ENCODE measurements around the gene RBM17. TPM values are rescaled to one million over a fixed set of nuclear protein-coding genes. Genes with fewer than 3 reads are reported as not detected.

RBM17 gene
- total and polyA plus RNA-seq, 11 donors: 29.2 to 83.9 (median 60.6) TPM

DNA sequence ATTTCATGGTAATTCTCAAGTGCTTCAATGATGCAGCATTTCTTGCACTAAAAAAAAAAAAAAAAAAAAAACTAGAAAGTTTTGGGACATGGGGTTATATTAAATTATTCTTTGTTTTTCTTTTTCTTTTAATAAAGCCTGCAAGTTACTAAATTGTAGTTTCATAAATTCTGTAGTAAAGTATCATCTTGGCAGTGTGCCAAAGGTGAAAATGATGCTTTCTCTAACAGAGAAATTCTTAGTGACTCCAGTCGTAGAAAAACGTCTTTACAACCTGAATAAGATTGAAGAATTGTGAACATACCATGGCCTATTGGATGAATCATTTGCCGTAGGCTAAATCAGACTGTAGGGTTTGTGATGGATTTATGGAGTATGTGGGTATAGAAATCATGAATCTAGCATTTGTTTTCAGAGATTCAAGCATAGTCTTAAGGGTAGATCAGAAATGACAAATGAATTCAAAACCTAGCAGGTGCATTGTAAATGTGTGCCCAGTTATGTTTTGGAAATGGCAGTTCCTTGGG lies 27.1 kb downstream of the RBM17 start:
- Histone ChIP-seq H3K4me3 (no peak overlapping the region), H3K4me1 (peaks cover 0 to 35% (median 13%) of the 10 kb centered on the region in 12 donors), H3K27ac (peak overlapping the region in 6 of 12 donors; percentile 1 to 69 (median 50)), H3K9me3 (no peaks in the 10 kb centered on the region), H3K27me3 (no peaks in the 10 kb centered on the region), H3K36me3 (peaks cover 0 to 63% (median 54%) of the 10 kb centered on the region in 9 donors)
- WGBS, 4 donors: 81 to 89% (median 84%) methylated on average over 3 of the region's 3 CpGs
- ATAC-seq (no peak), DNase-seq (no peak)
- intact Hi-C loops (cut with DNase I): no loop called here
- no peak for TF ChIP-seq POLR2A (IDR thresholded peaks at IDR 0.05)
- TF ChIP-seq, protein P1, sequence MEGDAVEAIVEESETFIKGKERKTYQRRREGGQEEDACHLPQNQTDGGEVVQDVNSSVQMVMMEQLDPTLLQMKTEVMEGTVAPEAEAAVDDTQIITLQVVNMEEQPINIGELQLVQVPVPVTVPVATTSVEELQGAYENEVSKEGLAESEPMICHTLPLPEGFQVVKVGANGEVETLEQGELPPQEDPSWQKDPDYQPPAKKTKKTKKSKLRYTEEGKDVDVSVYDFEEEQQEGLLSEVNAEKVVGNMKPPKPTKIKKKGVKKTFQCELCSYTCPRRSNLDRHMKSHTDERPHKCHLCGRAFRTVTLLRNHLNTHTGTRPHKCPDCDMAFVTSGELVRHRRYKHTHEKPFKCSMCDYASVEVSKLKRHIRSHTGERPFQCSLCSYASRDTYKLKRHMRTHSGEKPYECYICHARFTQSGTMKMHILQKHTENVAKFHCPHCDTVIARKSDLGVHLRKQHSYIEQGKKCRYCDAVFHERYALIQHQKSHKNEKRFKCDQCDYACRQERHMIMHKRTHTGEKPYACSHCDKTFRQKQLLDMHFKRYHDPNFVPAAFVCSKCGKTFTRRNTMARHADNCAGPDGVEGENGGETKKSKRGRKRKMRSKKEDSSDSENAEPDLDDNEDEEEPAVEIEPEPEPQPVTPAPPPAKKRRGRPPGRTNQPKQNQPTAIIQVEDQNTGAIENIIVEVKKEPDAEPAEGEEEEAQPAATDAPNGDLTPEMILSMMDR (IDR thresholded peaks at IDR 0.05): no peak

- Histone ChIP-seq H3K9me3 (no peaks in the 10 kb centered on the region), H3K36me3 (peaks cover 0 to 54% (median 44%) of the 10 kb centered on the region in 9 donors), H3K27ac (peak overlapping the region in 7 of 12 donors; percentile 1 to 69 (median 17)), H3K4me1 (peaks cover 0 to 35% (median 13%) of the 10 kb centered on the region in 12 donors), H3K27me3 (no peaks in the 10 kb centered on the region), H3K4me3 (no peak overlapping the region)
- 37 to 63% (median 55%) methylated on average over 1 of the region's 1 CpG for WGBS, 4 donors
- peak in 1 of 4 donors; percentile 38 for ATAC-seq
- TF ChIP-seq, protein P1 (IDR thresholded peaks at IDR 0.05): no peak
- TF ChIP-seq POLR2A (IDR thresholded peaks at IDR 0.05): no peak
- no peak for DNase-seq
- intact Hi-C loops (cut with DNase I): no loop called here
Measured at GRCh38 chr10:6116806-6117205, 28.0 kb downstream of the RBM17 start.

GRCh38 chr10:6117711-6118110 lies 28.9 kb downstream of the RBM17 start:
- Histone ChIP-seq H3K27me3 (no peaks in the 10 kb centered on the region), H3K9me3 (no peaks in the 10 kb centered on the region), H3K27ac (no peak overlapping the region), H3K4me3 (no peak overlapping the region), H3K4me1 (peaks cover 0 to 34% (median 13%) of the 10 kb centered on the region in 12 donors), H3K36me3 (peaks cover 0 to 45% (median 35%) of the 10 kb centered on the region in 9 donors)
- WGBS, 4 donors: 88 to 95% (median 88%) methylated on average over 11 of the region's 11 CpGs
- intact Hi-C loops (cut with DNase I): no loop called here
- DNase-seq (no peak), ATAC-seq (peak in 1 of 4 donors; percentile 52)
- no peak for TF ChIP-seq POLR2A (IDR thresholded peaks at IDR 0.05)
- TF ChIP-seq, protein P1 (IDR thresholded peaks at IDR 0.05): no peak

- H3K4me1 ChIP-seq: peaks cover 0 to 32% (median 14%) of the 10 kb centered on the region in 12 donors
- intact Hi-C loops (cut with DNase I): no loop called here
- H3K36me3 ChIP-seq: peaks cover 0 to 28% (median 18%) of the 10 kb centered on the region in 9 donors
- ATAC-seq (no peak), DNase-seq (no peak)
- TF ChIP-seq, protein P1 (IDR thresholded peaks at IDR 0.05): no peak
- TF ChIP-seq POLR2A (IDR thresholded peaks at IDR 0.05): no peak
- no peaks in the 10 kb centered on the region for H3K27me3 ChIP-seq
- H3K4me3 ChIP-seq: no peak overlapping the region
- 37 to 55% (median 41%) methylated on average over 5 of the region's 5 CpGs for WGBS, 4 donors
- H3K9me3 ChIP-seq: no peaks in the 10 kb centered on the region
- H3K27ac ChIP-seq: no peak overlapping the region
Measured at GRCh38 chr10:6119423-6119822, 30.6 kb downstream of the RBM17 start.

All from heart left ventricle (tissue), 16 donors.